ENCODE data around the gene NOXA1. TPM values are rescaled to one million over a fixed set of nuclear protein-coding genes. Genes with fewer than 3 reads are reported as not detected.

The NOXA1 gene
- total and polyA plus RNA-seq, 9 of the 15 experiments (the other 6 are each of a cell fraction or from before 2014, with no cell fraction given), result 0.07 to 1.2 (median 0.20) TPM; not detected in 4

- TF ChIP-seq MLLT1 (IDR thresholded peaks at IDR 0.05) (peak in 1 of 2 experiments; percentile 13; a peak in 1 of 4 replicates), HINFP (tag; conservative IDR thresholded peaks at IDR 0.05; ENCODE audit: low read depth) (no peak), ZNF197 (CRISPR knock-in tag; IDR thresholded peaks at IDR 0.05; ENCODE audit: low read depth) (no peak), HNRNPH1 (optimal IDR thresholded peaks at IDR 0.05; ENCODE audit: low read depth, low read length) (no peak), CTCF (IDR thresholded peaks at IDR 0.05 in 2 of 3, conservative IDR thresholded peaks at IDR 0.05 in 1 of 3; ENCODE audit: insufficient read depth in 2 of 3, low read depth in 1 of 3, low read length in 3 of 3) (peak; percentile 92 to 93 (median 93)), MNT (conservative IDR thresholded peaks at IDR 0.05) (peak in 1 of 2 experiments; percentile 37; a peak in 2 of 4 replicates), ARID2 (IDR thresholded peaks at IDR 0.05) (peak; percentile 21; the same call in 1 of the 2 replicates), ZFP30 (CRISPR knock-in tag; IDR thresholded peaks at IDR 0.05; ENCODE audit: borderline replicate concordance) (no peak), HES1 (IDR thresholded peaks at IDR 0.05; ENCODE audit: low read depth) (no peak), GABPB1 (CRISPR knock-in tag; IDR thresholded peaks at IDR 0.05) (peak; percentile 34; the same call in 1 of the 2 replicates), ZNF316 (IDR thresholded peaks at IDR 0.05) (no peak), MAFF (IDR thresholded peaks at IDR 0.05; ENCODE audit: low read length) (no peak), SP1 (CRISPR knock-in tag; IDR thresholded peaks at IDR 0.05) (0 out of 2 replicates have a peak, but pooled peaks have one; percentile 51), HOXB6 (CRISPR knock-in tag; IDR thresholded peaks at IDR 0.05; ENCODE audit: borderline replicate concordance) (no peak), ASH1L (IDR thresholded peaks at IDR 0.05; ENCODE audit: borderline replicate concordance, low read depth, partially characterized antibody) (no peak), ZBTB7A (IDR thresholded peaks at IDR 0.05; ENCODE audit: borderline replicate concordance, control insufficient read depth, low read depth, low read length) (peak; percentile 84; the same call in 1 of the 2 replicates), GTF2A2 (tag; IDR thresholded peaks at IDR 0.05) (no peak), KAT8 (IDR thresholded peaks at IDR 0.05; ENCODE audit: low read depth) (no peak), ZNF174 (CRISPR knock-in tag; IDR thresholded peaks at IDR 0.05) (no peak)
Measured at GRCh38 chr9:137445275-137445807, 22.1 kb downstream of the NOXA1 start (continued).
